HG02885 (cell line): ENCODE measurements around the gene VAMP7.
"Not testable (repeated sequence)": the region's sequence is repeated elsewhere in the genome, so short reads cannot be mapped to it uniquely, and the experiment has no call there.

Experiments used
- ATAC-seq: cut with Tn5 transposase; IDR thresholded peaks from one replicate; pipeline ENCODE4 v1.9.1; 2021; ENCODE audit warnings: mild to moderate bottlenecking; ENCODE audit not compliant: unreplicated experiment, poor library complexity

Gene VAMP7

GRCh38 chrX:155983326-155983725 is 102.2 kb downstream of the VAMP7 start:
- ATAC-seq = no peak

- ATAC-seq = no peak
These were observed 104.1 kb downstream of the VAMP7 start for GRCh38 chrX:155985208-155985607.

- ATAC-seq = not testable (repeated sequence)
These were observed 105.8 kb downstream of the VAMP7 start for GRCh38 chrX:155986995-155987394.

- ATAC-seq = no peak
These were observed 107.7 kb downstream of the VAMP7 start for GRCh38 chrX:155988859-155989258.
